ENCODE data around the gene RFPL3.
A peak's percentile ranks its signal among the peaks of the same experiment; 100 is the strongest.
"Not testable (repeated sequence)": the region's sequence is repeated elsewhere in the genome, so short reads cannot be mapped to it uniquely, and the experiment has no call there.

The RFPL3 gene

GRCh38 chr22:32354360-32355351 lies 3.0 kb upstream of the RFPL3 start:
- no peak for DNase-seq

GRCh38 chr22:32355760-32356159 lies 1.9 kb upstream of the RFPL3 start:
- DNase-seq, result peak; percentile 8

GRCh38 chr22:32360096-32360495 lies 2.4 kb downstream of the RFPL3 start:
- not testable (repeated sequence) for DNase-seq

GRCh38 chr22:32361257-32361656 lies 3.6 kb downstream of the RFPL3 start:
- no peak for DNase-seq

GRCh38 chr22:32364210-32364609 lies 6.5 kb downstream of the RFPL3 start:
- DNase-seq, result no peak

GRCh38 chr22:32375678-32376450 lies 18.2 kb downstream of the RFPL3 start:
- DNase-seq, result no peak

- DNase-seq, result no peak
Measured at GRCh38 chr22:32376681-32377080, 19.0 kb downstream of the RFPL3 start.

GRCh38 chr22:32378707-32379272 lies 21.1 kb downstream of the RFPL3 start:
- DNase-seq, result peak; percentile 12

GRCh38 chr22:32380991-32381390 lies 23.3 kb downstream of the RFPL3 start:
- DNase-seq, result no peak

- no peak for DNase-seq
Measured at GRCh38 chr22:32385681-32386080, 28.0 kb downstream of the RFPL3 start.

- no peak for DNase-seq
Measured at GRCh38 chr22:32389685-32390084, 32.0 kb downstream of the RFPL3 start.

- no peak for DNase-seq
Measured at GRCh38 chr22:32395107-32395506, 37.4 kb downstream of the RFPL3 start.

GRCh38 chr22:32396255-32396654 lies 38.6 kb downstream of the RFPL3 start:
- DNase-seq, result no peak

GRCh38 chr22:32396746-32397145 lies 39.1 kb downstream of the RFPL3 start:
- no peak for DNase-seq

- no peak for DNase-seq
Measured at GRCh38 chr22:32401486-32401885, 43.8 kb downstream of the RFPL3 start.

- DNase-seq, result no peak
Measured at GRCh38 chr22:32404021-32404420, 46.4 kb downstream of the RFPL3 start.

- no peak for DNase-seq
Measured at GRCh38 chr22:32407312-32407711, 49.6 kb downstream of the RFPL3 start.

- no peak for DNase-seq
Measured at GRCh38 chr22:32407936-32408335, 50.3 kb downstream of the RFPL3 start.

- no peak for DNase-seq
Measured at GRCh38 chr22:32409977-32410376, 52.3 kb downstream of the RFPL3 start.

GRCh38 chr22:32410459-32410858 lies 52.8 kb downstream of the RFPL3 start:
- no peak for DNase-seq

Measured in NCI-H1436 (cell line).